SK-N-SH (cell line): Measurements from ENCODE around the gene RPP30. TPM values are rescaled to one million over a fixed set of nuclear protein-coding genes. Genes with fewer than 3 reads are reported as not detected.
A peak's percentile ranks its signal among the peaks of the same experiment; 100 is the strongest.

Experiments used
- CTCF ChIA-PET: fragments of 300-600, 350-600 bp; formaldehyde crosslinking; extraction: SDS; loops from one replicate; lab custom pipeline; 2021; lab: Yijun Ruan, JAX
- POLR2A ChIA-PET: fragments of 350-600 bp; sonication (Branson Sonifier 250); formaldehyde crosslinking; extraction: SDS; loops from one replicate; lab custom pipeline; 2020; ENCODE audit warnings: antibody characterized with exemption, inconsistent platforms; lab: Yijun Ruan, JAX
- DNase-seq: peaks from one replicate; pipeline ENCODE4 v3.0.0; 2012
- H2AFZ ChIP-seq: fragments of 200-600 bp; sonication (generic); 2 replicates; pipeline ENCODE4 v1.8.1; 2016; ENCODE audit warnings: antibody characterized with exemption, mild to moderate bottlenecking, low read depth
- H3F3A ChIP-seq: fragments of 200-600 bp; sonication (generic); replicated peaks from 2 replicates; pipeline ENCODE3; 2016; ENCODE audit warnings: antibody characterized with exemption, mild to moderate bottlenecking; ENCODE audit not compliant: insufficient read depth
- H3K27ac ChIP-seq, 2 experiments: fragments of 200-500 bp in 1 of 2; fragments of 200-600 bp in 1 of 2; sonication (Bioruptor generic) in 1 of 2; sonication (generic), shearing (Covaris generic) in 1 of 2; 2 replicates each; pipeline versions ENCODE4 v1.5.1 to v1.6.1; 2014 to 2016; ENCODE audit warnings: low read depth in 2 of 2, inconsistent platforms in 1 of 2, low read length in 1 of 2, mild to moderate bottlenecking in 1 of 2, mixed read lengths in 1 of 2
- H3K27me3 ChIP-seq: fragments of 200-600 bp; sonication (generic), shearing (Covaris generic); 2 replicates; pipeline ENCODE4 v1.6.1; 2016; ENCODE audit warnings: mixed run types; ENCODE audit not compliant: insufficient read depth
- H3K36me3 ChIP-seq, 2 experiments: fragments of 200-500 bp in 1 of 2; fragments of 200-600 bp in 1 of 2; sonication (Bioruptor generic) in 1 of 2; sonication (generic) in 1 of 2; replicated peaks in 1 of 2; 2 replicates each; pipeline versions ENCODE3 to v1.5.1; 2014 to 2016; ENCODE audit warnings: low read length in 1 of 2, mild to moderate bottlenecking in 1 of 2; ENCODE audit not compliant: insufficient read depth in 2 of 2, control insufficient read depth in 1 of 2
- H3K4me1 ChIP-seq, 2 experiments: fragments of 200-500 bp in 1 of 2; fragments of 200-600 bp in 1 of 2; sonication (Bioruptor generic) in 1 of 2; sonication (generic), shearing (Covaris generic) in 1 of 2; 2 replicates each; pipeline versions ENCODE4 v1.5.1 to v1.6.1; 2014 to 2016; ENCODE audit warnings: low read depth in 1 of 2, low read length in 1 of 2, mixed run types in 1 of 2; ENCODE audit not compliant: insufficient read depth in 2 of 2, control insufficient read depth in 1 of 2
- H3K4me2 ChIP-seq: fragments of 200-600 bp; sonication (generic), shearing (Covaris generic); 2 replicates; pipeline ENCODE4 v1.6.1; 2017; ENCODE audit warnings: mixed run types
- H3K4me3 ChIP-seq, 2 experiments: fragments of 200-500 bp in 1 of 2; fragments of 200-600 bp in 1 of 2; sonication (Bioruptor generic) in 1 of 2; sonication (generic), shearing (Covaris generic) in 1 of 2; 2 replicates each; pipeline versions ENCODE4 v1.5.1 to v1.8.1; 2014 to 2016; ENCODE audit warnings: low read depth in 2 of 2, inconsistent platforms in 1 of 2, low read length in 1 of 2, mild to moderate bottlenecking in 1 of 2, mixed read lengths in 1 of 2, moderate library complexity in 1 of 2
- H3K79me2 ChIP-seq: fragments of 200-600 bp; sonication (generic); 2 replicates; pipeline ENCODE4 v1.8.1; 2017; ENCODE audit warnings: mild to moderate bottlenecking; ENCODE audit not compliant: insufficient read depth
- H3K9ac ChIP-seq: fragments of 200-600 bp; sonication (generic); 2 replicates; pipeline ENCODE4 v1.6.1; 2017; ENCODE audit warnings: mixed run types
- H3K9me2 ChIP-seq: fragments of 200-600 bp; sonication (generic); 2 replicates; pipeline ENCODE4 v1.6.1; 2017; ENCODE audit warnings: mixed run types
- H3K9me3 ChIP-seq: fragments of 200-600 bp; sonication (generic); 2 replicates; pipeline ENCODE4 v1.6.1; 2017; ENCODE audit warnings: mixed run types, mild to moderate bottlenecking, moderate library complexity
- H4K20me1 ChIP-seq: fragments of 200-600 bp; sonication (generic); 2 replicates; pipeline ENCODE4 v1.6.1; 2017; ENCODE audit warnings: mild to moderate bottlenecking, mixed run types; ENCODE audit not compliant: insufficient read depth
- RAD21 ChIP-seq: IDR thresholded peaks from 2 replicates; pipeline ENCODE4 v1.6.1; 2012; ENCODE audit warnings: mild to moderate bottlenecking, low read length
- SMC3 ChIP-seq: IDR thresholded peaks from 2 replicates; pipeline ENCODE4 v1.6.1; 2012; ENCODE audit warnings: low read depth, low read length, improper control_type of control experiment
- TCF12 ChIP-seq: IDR thresholded peaks from 2 replicates; pipeline ENCODE4 v1.4.0; 2012
- TEAD4 ChIP-seq: IDR thresholded peaks from 2 replicates; pipeline ENCODE4 v1.4.0; 2012; ENCODE audit warnings: mild to moderate bottlenecking, borderline replicate concordance; ENCODE audit not compliant: insufficient read depth
- YY1 ChIP-seq: IDR thresholded peaks from 2 replicates; pipeline ENCODE4 v1.4.0; 2012; ENCODE audit warnings: low read depth, mild to moderate bottlenecking
- WGBS: methylation state at CpG from one replicate; pipeline ENCODE4 v1.1.6; 2017; ENCODE audit warnings: low lambda C conversion rate; 5-methylcytosine and 5-hydroxymethylcytosine counted together
- polyA plus RNA-seq, 3 experiments: library from polyadenylated mRNA; depleted of rRNA; stranded (reverse); fragments of >200 nt; gene quantifications; 2 replicates each; pipeline ENCODE4 v1.2.3, GENCODE V29; 2012
- TF ChIP-seq, protein P1 (sequence below): fragments of 200-600 bp; sonication (generic); IDR thresholded peaks from 2 replicates; pipeline ENCODE4 v1.6.1; 2017; ENCODE audit warnings: antibody characterized with exemption, mild to moderate bottlenecking, moderate library complexity
- TF ChIP-seq, protein P2 (sequence below): IDR thresholded peaks from 2 replicates; pipeline ENCODE4 v1.4.0; 2012; ENCODE audit warnings: low read depth

RPP30 gene
- polyA plus RNA-seq, 1 of the 3 experiments (the other 2 are of a cell fraction) = 16.7 TPM

DNA sequence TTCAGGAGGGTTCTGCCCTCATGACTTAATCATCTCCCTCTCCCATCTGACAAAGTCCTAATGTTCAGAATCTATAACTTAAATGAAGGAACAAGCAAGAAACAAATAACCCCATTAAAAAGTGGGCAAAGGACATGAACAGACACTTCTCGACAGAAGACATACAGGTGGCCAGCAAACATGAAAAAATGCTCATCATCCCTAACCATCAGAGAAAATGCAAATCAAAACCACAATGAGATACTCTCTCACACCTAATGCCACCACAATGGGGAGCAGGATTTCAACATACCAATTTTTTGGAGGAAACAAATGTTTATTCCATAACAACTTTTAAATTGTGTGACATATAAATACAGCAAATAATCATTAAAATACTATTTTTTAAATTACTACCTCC lies 11.0 kb upstream of the RPP30 start (continued):
- TF ChIP-seq YY1 = no peak

DNA sequence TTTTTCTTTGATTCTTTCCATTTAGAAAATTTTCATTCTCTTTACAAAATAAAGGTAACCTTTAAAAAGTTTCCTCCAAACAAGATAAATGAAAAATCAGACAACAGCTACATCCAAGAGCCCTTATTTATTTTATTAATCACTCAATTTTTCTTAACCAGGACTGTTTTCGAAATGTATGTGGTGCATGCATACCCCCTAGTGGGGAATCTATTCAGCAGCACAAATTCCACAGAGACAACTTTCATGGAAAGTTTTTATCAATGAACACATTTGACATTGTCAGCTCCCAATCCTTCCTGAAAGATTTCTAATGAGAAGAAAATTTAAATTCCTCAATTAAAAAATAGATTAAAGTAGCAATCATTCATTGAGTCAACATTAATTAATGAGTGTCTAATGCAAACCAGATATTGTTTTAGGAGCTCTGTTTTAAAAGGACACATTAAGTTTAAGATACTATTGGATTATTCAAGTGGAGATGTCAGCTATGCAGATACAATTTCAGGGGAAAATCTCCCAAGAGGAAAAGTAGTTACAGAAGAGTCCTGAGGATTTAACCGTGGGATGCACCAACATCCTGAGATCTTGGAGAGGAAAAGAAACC lies 8.8 kb upstream of the RPP30 start:
- Histone ChIP-seq H3K27me3 (peaks cover 6% of the 10 kb centered on the region; the same call in 1 of the 2 replicates), H3K4me2 (no peak overlapping the region), H2AFZ (no peak overlapping the region), H3K4me1 (peaks cover 0 to 8% of the 10 kb centered on the region in 2 experiments; a peak in 2 of 4 replicates), H3K36me3 (no peaks in the 10 kb centered on the region), H3K9ac (no peak overlapping the region), H3F3A (peaks cover 19% of the 10 kb centered on the region), H3K9me2 (no peaks in the 10 kb centered on the region)
- CTCF ChIA-PET = interaction anchor here (0.7 to 4.1 kb wide), 17 partner anchors 9 to 1209 kb away, joined by 3 to 15 read pairs (median 3); partner anchors contain the start of gene RPP30
- DNase-seq = peak; percentile 43
- TF ChIP-seq SMC3 = peak; percentile 57
- TF ChIP-seq, protein P1, sequence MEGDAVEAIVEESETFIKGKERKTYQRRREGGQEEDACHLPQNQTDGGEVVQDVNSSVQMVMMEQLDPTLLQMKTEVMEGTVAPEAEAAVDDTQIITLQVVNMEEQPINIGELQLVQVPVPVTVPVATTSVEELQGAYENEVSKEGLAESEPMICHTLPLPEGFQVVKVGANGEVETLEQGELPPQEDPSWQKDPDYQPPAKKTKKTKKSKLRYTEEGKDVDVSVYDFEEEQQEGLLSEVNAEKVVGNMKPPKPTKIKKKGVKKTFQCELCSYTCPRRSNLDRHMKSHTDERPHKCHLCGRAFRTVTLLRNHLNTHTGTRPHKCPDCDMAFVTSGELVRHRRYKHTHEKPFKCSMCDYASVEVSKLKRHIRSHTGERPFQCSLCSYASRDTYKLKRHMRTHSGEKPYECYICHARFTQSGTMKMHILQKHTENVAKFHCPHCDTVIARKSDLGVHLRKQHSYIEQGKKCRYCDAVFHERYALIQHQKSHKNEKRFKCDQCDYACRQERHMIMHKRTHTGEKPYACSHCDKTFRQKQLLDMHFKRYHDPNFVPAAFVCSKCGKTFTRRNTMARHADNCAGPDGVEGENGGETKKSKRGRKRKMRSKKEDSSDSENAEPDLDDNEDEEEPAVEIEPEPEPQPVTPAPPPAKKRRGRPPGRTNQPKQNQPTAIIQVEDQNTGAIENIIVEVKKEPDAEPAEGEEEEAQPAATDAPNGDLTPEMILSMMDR = peak; percentile 97
- TF ChIP-seq TEAD4 = no peak
- TF ChIP-seq, protein P2, sequence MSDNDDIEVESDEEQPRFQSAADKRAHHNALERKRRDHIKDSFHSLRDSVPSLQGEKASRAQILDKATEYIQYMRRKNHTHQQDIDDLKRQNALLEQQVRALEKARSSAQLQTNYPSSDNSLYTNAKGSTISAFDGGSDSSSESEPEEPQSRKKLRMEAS = no peak
- no peak for TF ChIP-seq YY1
- TF ChIP-seq RAD21 = peak; percentile 78
- TF ChIP-seq, all 33 proteins: peak for 3
- WGBS = 8% methylated on average over 2 of the region's 2 CpGs
- Histone ChIP-seq H3K9me3 (no peaks in the 10 kb centered on the region), H3K79me2 (no peaks in the 10 kb centered on the region), H3K27ac (no peak overlapping the region), H4K20me1 (no peaks in the 10 kb centered on the region), H3K4me3 (no peak overlapping the region; a peak in 1 of 4 replicates)
- POLR2A ChIA-PET = no interaction called here

DNA sequence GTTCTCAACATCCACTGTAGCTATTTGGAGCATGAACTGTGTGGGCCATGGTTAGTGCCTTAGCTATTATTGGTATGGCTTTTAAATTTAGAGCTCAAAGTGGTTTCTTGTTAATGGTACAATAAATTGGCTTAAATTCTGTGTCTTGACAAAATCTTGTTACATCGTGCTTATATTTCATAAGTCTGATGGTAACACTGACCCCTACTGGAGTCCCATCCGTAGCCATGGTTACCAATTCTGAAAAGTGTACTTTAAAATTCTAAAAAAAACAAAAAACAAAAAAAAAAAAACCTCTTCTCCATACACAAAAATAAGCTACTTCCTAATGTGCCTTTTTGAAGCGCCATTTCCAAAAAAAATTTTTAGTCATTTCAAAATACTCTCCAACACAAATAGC lies 6.4 kb upstream of the RPP30 start:
- Histone ChIP-seq H3K79me2 (no peaks in the 10 kb centered on the region), H2AFZ (no peak overlapping the region), H3K4me3 (no peak overlapping the region), H3K9me2 (no peaks in the 10 kb centered on the region), H3K27ac (no peak overlapping the region), H3K27me3 (peaks cover 6% of the 10 kb centered on the region; the same call in 1 of the 2 replicates), H3K4me2 (no peak overlapping the region), H3K9ac (no peak overlapping the region), H3K4me1 (no peaks in the 10 kb centered on the region), H3K36me3 (no peaks in the 10 kb centered on the region), H3K9me3 (peaks cover 10% of the 10 kb centered on the region; the same call in 1 of the 2 replicates), H4K20me1 (no peaks in the 10 kb centered on the region), H3F3A (no peaks in the 10 kb centered on the region)
- WGBS = 10% methylated on average over 3 of the region's 3 CpGs
- ChIA-PET CTCF (interaction anchor here (0.6 to 4.0 kb wide), 17 partner anchors 11 to 1083 kb away, joined by 3 to 22 read pairs (median 3); no protein-coding TSS in a partner anchor), POLR2A (no interaction called here)
- DNase-seq = no peak
- TF ChIP-seq SMC3 = no peak
- TF ChIP-seq, protein P1 = peak; percentile 67
- no peak for TF ChIP-seq TCF12
